ENCODE data around the gene AGPAT4. TPM values are rescaled to one million over a fixed set of nuclear protein-coding genes. Genes with fewer than 3 reads are reported as not detected.

AGPAT4 gene
- total RNA-seq, 1 experiment from 2014 or later, result 22.0 TPM

DNA sequence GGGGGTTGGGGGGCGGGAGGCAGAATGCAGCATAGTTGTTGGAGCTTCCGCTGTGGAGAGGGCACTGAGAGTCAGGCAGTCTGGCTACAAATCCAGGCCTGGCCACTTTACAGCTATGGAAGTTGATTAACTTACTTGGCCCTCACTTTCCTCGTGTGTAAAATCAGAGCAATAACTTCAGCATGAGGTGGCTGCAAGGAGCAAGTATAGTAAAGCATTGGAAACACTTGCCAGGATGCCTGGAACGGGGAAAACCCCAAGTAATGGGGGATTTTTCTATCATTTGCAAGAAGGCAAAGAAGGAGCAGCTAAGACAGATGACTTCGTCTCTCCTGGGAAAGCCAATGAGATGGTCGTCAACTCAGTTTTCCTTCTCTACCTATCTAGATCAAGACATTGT, 35.8 kb downstream of the AGPAT4 start:
- no peak overlapping the region for H3K23ac ChIP-seq (ENCODE audit: insufficient read length, low read depth, low read length)
- H2BK12ac ChIP-seq (ENCODE audit: insufficient read length, low read depth, low read length), result no peak overlapping the region
- no peak overlapping the region for H2AFZ ChIP-seq (ENCODE audit: low read length)
- no peaks in the 10 kb centered on the region for H3K9me3 ChIP-seq (ENCODE audit: control insufficient read depth, low read depth, low read length)
- WGBS (ENCODE audit: extremely low coverage, insufficient read length, low lambda C conversion rate), result no CpG with 5 or more reads among the region's 6 CpGs
- peaks cover 6 to 7% (median 7%) of the 10 kb centered on the region in 3 experiments for H3K36me3 Mint-ChIP-seq (ENCODE audit: insufficient read depth in 1 of 3, low read depth in 3 of 3)
- H3K4ac ChIP-seq (ENCODE audit: low read depth, low read length), result no peak overlapping the region
- H3K27ac ChIP-seq (ENCODE audit: insufficient read length, low read depth, low read length), result no peak overlapping the region
- no peak overlapping the region for H2BK5ac ChIP-seq (ENCODE audit: insufficient read length, low read length)
- H3K27ac Mint-ChIP-seq, result no peak overlapping the region; a peak in 1 of 7 replicates
- H2BK20ac ChIP-seq (ENCODE audit: low read depth, low read length, poor library complexity, severe bottlenecking), result no peak overlapping the region
- no peaks in the 10 kb centered on the region; the same call in 1 of the 2 replicates for H3K79me2 ChIP-seq (ENCODE audit: insufficient read depth, low read length)
- peaks cover 46 to 64% of the 10 kb centered on the region in 2 experiments for H3K4me1 Mint-ChIP-seq
- no peak overlapping the region for H2AK5ac ChIP-seq (ENCODE audit: insufficient read length, low read length)
- no peak overlapping the region for H4K91ac ChIP-seq (ENCODE audit: insufficient read length, low read depth, low read length)
- no peak overlapping the region for H3K4me3 Mint-ChIP-seq
- H3K4me1 ChIP-seq (ENCODE audit: insufficient read depth, low read length), result 0 out of 2 replicates have a peak, but pooled peaks cover 2% of the 10 kb centered on the region
- H3K9ac ChIP-seq (ENCODE audit: extremely low read depth, insufficient read length, low read length), result no peak overlapping the region
- H3T11ph ChIP-seq (ENCODE audit: low read length), result no peak overlapping the region
- no peak overlapping the region for H3K18ac ChIP-seq (ENCODE audit: insufficient read length, low read depth, low read length)
- H3K14ac ChIP-seq (ENCODE audit: insufficient read depth, low read length), result no peak overlapping the region
- H4K5ac ChIP-seq (ENCODE audit: insufficient read length, low read depth, low read length), result no peak overlapping the region
- no peak overlapping the region for H3K56ac ChIP-seq (ENCODE audit: insufficient read length, low read depth, low read length)
- no peaks in the 10 kb centered on the region for H3K9me3 Mint-ChIP-seq
- no peaks in the 10 kb centered on the region for H3K23me2 ChIP-seq (ENCODE audit: insufficient read length, low read depth, low read length, poor library complexity, severe bottlenecking)
- no peaks in the 10 kb centered on the region for H3K27me3 ChIP-seq (ENCODE audit: insufficient read depth, low read length)
- no peak overlapping the region for H2BK15ac ChIP-seq (ENCODE audit: low read depth, low read length)
- no peaks in the 10 kb centered on the region for H3K27me3 Mint-ChIP-seq (ENCODE audit: low read depth)
- DNase-seq, result no peak
- H2BK120ac ChIP-seq (ENCODE audit: low read depth, low read length, poor library complexity, severe bottlenecking), result no peak overlapping the region
- H3K4me2 ChIP-seq (ENCODE audit: insufficient read depth, insufficient read length, low read length), result no peak overlapping the region
- TF ChIP-seq, protein P1, sequence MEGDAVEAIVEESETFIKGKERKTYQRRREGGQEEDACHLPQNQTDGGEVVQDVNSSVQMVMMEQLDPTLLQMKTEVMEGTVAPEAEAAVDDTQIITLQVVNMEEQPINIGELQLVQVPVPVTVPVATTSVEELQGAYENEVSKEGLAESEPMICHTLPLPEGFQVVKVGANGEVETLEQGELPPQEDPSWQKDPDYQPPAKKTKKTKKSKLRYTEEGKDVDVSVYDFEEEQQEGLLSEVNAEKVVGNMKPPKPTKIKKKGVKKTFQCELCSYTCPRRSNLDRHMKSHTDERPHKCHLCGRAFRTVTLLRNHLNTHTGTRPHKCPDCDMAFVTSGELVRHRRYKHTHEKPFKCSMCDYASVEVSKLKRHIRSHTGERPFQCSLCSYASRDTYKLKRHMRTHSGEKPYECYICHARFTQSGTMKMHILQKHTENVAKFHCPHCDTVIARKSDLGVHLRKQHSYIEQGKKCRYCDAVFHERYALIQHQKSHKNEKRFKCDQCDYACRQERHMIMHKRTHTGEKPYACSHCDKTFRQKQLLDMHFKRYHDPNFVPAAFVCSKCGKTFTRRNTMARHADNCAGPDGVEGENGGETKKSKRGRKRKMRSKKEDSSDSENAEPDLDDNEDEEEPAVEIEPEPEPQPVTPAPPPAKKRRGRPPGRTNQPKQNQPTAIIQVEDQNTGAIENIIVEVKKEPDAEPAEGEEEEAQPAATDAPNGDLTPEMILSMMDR (conservative IDR thresholded peaks at IDR 0.05), result no peak
- H3K79me1 ChIP-seq (ENCODE audit: insufficient read depth, low read depth, low read length, poor library complexity, severe bottlenecking), result peaks cover 6% of the 10 kb centered on the region
- H4K8ac ChIP-seq (replicated peaks; ENCODE audit: insufficient read length, low read depth, low read length), result no peak overlapping the region
- no peaks in the 10 kb centered on the region for H4K20me1 ChIP-seq (ENCODE audit: control insufficient read depth, insufficient read depth, insufficient read length)
